HUES6 (cell line): ENCODE results near the gene ECM1.

ENCODE experiments used
- H3K27ac ChIP-seq: 2 replicates; pipeline ENCODE4 v1.7.0; 2013; ENCODE audit warnings: low read depth, mild to moderate bottlenecking, low read length, inconsistent platforms
- H3K27me3 ChIP-seq: 2 replicates; pipeline ENCODE4 v1.6.1; 2013; ENCODE audit warnings: low read length; ENCODE audit not compliant: control insufficient read depth, insufficient read depth
- H3K36me3 ChIP-seq: 2 replicates; pipeline ENCODE4 v1.6.1; 2013; ENCODE audit warnings: low read length; ENCODE audit not compliant: control insufficient read depth, insufficient read depth
- H3K4me1 ChIP-seq: 2 replicates; pipeline ENCODE4 v1.6.1; 2013; ENCODE audit warnings: low read length; ENCODE audit not compliant: control insufficient read depth, insufficient read depth
- H3K4me3 ChIP-seq: 2 replicates; pipeline ENCODE4 v1.5.1; 2013; ENCODE audit warnings: low read depth, low read length
- H3K9ac ChIP-seq: one replicate; pipeline ENCODE4 v1.6.1; 2013; ENCODE audit warnings: mild to moderate bottlenecking, low read length
- H3K9me3 ChIP-seq: 2 replicates; pipeline ENCODE4 v1.6.1; 2013; ENCODE audit warnings: low read depth, low read length; ENCODE audit not compliant: control insufficient read depth, insufficient read depth

Gene ECM1

DNA sequence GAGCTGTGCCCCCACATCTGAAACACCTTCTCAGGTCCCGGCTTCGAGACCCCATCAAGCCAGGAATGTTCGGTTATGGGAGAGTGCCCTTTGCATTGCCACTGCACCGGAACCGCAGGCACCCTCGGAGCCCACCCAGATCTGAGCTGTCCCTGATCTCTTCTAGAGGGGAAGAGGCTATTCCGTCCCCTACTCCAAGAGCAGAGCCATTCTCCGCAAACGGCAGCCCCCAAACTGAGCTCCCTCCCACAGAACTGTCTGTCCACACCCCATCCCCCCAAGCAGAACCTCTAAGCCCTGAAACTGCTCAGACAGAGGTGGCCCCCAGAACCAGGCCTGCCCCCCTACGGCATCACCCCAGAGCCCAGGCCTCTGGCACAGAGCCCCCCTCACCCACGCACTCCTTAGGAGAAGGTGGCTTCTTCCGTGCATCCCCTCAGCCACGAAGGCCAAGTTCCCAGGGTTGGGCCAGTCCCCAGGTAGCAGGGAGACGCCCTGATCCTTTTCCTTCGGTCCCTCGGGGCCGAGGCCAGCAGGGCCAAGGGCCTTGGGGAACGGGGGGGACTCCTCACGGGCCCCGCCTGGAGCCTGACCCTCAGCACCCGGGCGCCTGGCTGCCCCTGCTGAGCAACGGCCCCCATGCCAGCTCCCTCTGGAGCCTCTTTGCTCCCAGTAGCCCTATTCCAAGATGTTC is 45.6 kb downstream of the ECM1 start:
- peaks cover 34% of the 10 kb centered on the region for H3K4me1 ChIP-seq
- peaks cover 4% of the 10 kb centered on the region for H3K36me3 ChIP-seq
- no peaks in the 10 kb centered on the region for H3K9me3 ChIP-seq
- peaks cover 14% of the 10 kb centered on the region for H3K27me3 ChIP-seq
- H3K4me3 ChIP-seq, result no peak overlapping the region
- H3K27ac ChIP-seq, result no peak overlapping the region
- H3K9ac ChIP-seq, result no peak overlapping the region

DNA sequence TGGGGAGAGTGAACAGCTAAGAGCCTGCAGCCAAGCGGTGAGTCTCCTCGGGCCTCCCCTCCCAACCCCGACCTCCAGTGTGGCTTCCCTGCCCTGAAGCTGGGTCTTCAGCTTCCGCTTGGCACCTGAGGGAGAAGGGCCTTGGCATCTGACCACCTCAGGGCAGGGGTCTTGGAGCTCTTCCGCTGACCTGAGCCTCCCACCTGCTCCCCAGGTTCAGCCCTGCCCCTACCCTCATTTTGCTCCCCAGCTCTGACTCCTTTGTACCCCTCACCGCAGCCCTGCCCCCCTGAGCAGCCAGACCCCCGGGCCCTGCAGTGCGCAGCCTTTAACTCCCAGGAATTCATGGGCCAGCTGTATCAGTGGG is 46.2 kb downstream of the ECM1 start:
- H3K36me3 ChIP-seq, result peaks cover 4% of the 10 kb centered on the region
- H3K9ac ChIP-seq, result no peak overlapping the region
- peaks cover 34% of the 10 kb centered on the region for H3K4me1 ChIP-seq

DNA sequence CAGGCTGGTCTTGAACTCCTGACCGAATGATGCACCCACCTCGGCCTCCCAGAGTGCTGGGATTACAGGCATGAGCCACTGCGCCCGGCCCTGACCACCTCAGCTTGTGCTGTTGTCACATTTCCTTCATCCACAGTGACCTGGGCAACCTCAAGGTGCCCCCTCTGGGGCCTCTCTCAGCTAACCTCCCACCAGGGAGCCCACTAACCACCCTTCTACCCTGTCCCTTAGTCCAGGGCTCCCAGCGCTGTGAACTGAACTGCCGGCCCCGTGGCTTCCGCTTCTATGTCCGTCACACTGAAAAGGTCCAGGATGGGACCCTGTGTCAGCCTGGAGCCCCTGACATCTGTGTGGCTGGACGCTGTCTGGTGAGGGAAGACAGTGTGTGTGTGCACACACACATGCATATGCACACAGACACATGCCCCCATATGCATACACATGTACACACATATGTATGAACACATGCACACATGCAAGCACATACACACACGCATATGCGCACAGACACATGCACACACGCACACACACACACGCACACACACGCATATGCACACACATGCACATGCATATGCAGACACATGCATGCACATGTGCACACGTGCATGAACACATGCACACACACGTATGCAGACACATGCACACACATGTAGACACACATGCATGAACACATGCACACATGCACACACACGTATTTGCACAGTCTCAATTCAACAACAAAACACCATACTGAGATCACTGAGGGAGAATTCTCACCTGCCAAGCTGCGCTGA is 47.5 kb downstream of the ECM1 start:
- Histone ChIP-seq H3K27ac (no peak overlapping the region), H3K9ac (no peak overlapping the region), H3K36me3 (peaks cover 4% of the 10 kb centered on the region), H3K9me3 (no peaks in the 10 kb centered on the region), H3K27me3 (no peaks in the 10 kb centered on the region; the same call in 1 of the 2 replicates), H3K4me3 (no peak overlapping the region), H3K4me1 (peaks cover 30% of the 10 kb centered on the region)

More for the DNA sequence above, 46.2 kb downstream of the ECM1 start:
- no peak overlapping the region for H3K4me3 ChIP-seq
- peaks cover 9% of the 10 kb centered on the region for H3K27me3 ChIP-seq
- no peak overlapping the region for H3K27ac ChIP-seq
- no peaks in the 10 kb centered on the region for H3K9me3 ChIP-seq

DNA sequence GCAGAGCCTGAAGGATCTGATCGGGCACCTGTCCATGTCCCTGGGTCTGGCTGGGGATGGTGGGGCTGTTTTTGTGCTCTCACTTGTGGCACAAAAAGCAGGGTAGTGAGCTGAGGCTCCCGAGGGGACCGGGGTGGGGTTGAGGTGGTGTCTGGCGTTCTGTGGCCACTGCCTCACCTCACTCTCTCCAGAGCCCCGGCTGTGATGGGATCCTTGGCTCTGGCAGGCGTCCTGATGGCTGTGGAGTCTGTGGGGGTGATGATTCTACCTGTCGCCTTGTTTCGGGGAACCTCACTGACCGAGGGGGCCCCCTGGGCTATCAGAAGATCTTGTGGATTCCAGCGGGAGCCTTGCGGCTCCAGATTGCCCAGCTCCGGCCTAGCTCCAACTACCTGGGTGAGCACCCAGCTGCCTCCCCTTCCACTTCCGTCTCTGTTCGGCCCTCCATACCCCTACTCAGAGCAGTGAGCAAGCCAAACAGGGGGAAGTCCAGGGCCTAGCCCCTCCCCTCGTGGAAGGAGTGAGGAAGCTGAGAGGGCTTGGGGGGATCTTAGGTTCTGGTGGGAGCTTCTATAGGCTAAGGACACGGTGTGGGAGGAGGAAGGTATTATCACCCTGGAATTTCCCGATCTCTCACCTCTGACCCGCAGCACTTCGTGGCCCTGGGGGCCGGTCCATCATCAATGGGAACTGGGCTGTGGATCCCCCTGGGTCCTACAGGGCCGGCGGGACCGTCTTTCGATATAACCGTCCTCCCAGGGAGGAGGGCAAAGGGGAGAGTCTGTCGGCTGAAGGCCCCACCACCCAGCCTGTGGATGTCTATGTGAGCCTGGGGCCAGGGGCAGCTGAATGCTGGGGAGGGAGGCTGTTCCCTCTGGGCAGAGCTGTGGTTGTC is 48.3 kb downstream of the ECM1 start:
- Histone ChIP-seq H3K4me3 (no peak overlapping the region), H3K4me1 (peaks cover 25% of the 10 kb centered on the region), H3K27me3 (no peaks in the 10 kb centered on the region), H3K36me3 (peaks cover 4% of the 10 kb centered on the region), H3K9ac (no peak overlapping the region), H3K9me3 (no peaks in the 10 kb centered on the region), H3K27ac (no peak overlapping the region)

DNA sequence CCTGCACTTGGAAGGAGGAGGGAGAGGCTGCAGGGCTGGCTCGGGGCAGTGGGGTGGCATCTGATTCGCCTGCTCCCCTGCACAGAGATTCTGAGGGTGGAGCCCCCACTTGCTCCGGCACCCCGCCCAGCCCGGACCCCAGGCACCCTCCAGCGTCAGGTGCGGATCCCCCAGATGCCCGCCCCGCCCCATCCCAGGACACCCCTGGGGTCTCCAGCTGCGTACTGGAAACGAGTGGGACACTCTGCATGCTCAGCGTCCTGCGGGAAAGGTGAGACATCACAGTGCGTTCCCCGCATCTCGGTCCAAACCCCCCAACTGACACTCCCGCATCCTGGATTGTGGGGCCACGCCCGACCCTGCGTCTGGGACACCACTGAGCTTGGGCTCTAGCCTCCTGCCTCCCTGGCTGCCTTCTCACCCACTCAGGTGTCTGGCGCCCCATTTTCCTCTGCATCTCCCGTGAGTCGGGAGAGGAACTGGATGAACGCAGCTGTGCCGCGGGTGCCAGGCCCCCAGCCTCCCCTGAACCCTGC is 49.2 kb downstream of the ECM1 start:
- peaks cover 4% of the 10 kb centered on the region for H3K36me3 ChIP-seq
- H3K27ac ChIP-seq, result no peak overlapping the region
- peaks cover 19% of the 10 kb centered on the region for H3K4me1 ChIP-seq
- no peaks in the 10 kb centered on the region for H3K9me3 ChIP-seq
- H3K4me3 ChIP-seq, result no peak overlapping the region
- H3K9ac ChIP-seq, result no peak overlapping the region
- H3K27me3 ChIP-seq, result no peaks in the 10 kb centered on the region

DNA sequence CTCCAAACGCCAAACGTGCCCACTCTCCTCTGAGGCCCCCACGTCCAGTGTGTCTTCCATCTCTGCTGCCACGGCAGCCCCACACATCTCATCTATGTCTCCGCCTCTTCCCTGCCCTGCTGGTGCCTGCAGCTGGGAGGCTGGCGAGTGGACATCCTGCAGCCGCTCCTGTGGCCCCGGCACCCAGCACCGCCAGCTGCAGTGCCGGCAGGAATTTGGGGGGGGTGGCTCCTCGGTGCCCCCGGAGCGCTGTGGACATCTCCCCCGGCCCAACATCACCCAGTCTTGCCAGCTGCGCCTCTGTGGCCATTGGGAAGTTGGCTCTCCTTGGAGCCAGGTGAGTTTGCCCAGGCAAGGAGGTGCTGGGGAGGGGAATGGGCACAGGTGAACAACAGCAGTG is 49.9 kb downstream of the ECM1 start:
- Histone ChIP-seq H3K4me1 (peaks cover 19% of the 10 kb centered on the region), H3K9me3 (no peaks in the 10 kb centered on the region), H3K27ac (no peak overlapping the region), H3K36me3 (peaks cover 4% of the 10 kb centered on the region), H3K4me3 (no peak overlapping the region), H3K27me3 (no peaks in the 10 kb centered on the region), H3K9ac (no peak overlapping the region)

DNA sequence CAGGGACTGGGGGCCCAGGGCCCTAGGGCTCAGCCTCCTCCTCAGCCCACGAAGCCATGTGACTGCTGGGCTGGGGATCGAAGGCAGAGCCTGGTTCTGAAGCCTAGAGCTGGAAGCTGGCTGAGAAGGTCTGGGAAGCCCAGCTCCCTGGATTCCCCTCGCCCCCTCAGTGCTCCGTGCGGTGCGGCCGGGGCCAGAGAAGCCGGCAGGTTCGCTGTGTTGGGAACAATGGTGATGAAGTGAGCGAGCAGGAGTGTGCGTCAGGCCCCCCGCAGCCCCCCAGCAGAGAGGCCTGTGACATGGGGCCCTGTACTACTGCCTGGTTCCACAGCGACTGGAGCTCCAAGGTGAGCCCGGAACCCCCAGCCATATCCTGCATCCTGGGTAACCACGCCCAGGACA is 50.4 kb downstream of the ECM1 start:
- Histone ChIP-seq H3K27me3 (no peaks in the 10 kb centered on the region), H3K36me3 (peaks cover 4% of the 10 kb centered on the region), H3K9ac (no peak overlapping the region), H3K4me1 (peaks cover 24% of the 10 kb centered on the region), H3K9me3 (no peaks in the 10 kb centered on the region), H3K4me3 (no peak overlapping the region), H3K27ac (no peak overlapping the region)

DNA sequence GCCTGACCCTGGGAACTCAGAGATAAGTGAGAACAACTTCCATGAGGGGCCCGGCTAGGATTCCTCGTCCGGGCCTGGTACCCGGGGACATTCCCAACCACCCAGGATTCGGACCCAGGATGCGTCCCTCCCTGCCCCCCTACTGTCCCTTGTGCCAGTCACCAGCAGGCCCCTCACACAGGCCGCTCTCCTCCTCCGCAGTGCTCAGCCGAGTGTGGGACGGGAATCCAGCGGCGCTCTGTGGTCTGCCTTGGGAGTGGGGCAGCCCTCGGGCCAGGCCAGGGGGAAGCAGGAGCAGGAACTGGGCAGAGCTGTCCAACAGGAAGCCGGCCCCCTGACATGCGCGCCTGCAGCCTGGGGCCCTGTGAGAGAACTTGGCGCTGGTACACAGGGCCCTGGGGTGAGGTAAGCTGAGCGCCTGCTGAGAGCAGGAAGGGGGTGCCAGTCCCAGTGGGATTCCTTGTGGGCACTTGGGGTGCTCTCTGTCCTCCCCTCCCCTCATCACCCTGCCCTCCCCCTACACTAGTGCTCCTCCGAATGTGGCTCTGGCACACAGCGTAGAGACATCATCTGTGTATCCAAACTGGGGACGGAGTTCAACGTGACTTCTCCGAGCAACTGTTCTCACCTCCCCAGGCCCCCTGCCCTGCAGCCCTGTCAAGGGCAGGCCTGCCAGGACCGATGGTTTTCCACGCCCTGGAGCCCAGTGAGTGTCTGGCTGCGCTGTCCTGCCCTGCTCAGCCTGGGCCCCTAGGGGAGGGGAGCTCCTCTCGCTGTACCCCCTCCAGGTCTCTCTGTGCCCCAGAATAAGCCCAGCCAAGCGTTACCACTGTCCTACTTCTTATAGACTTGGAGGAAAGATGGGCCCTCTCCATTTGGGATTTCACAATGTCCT is 51.1 kb downstream of the ECM1 start:
- H3K27ac ChIP-seq, result no peak overlapping the region

DNA sequence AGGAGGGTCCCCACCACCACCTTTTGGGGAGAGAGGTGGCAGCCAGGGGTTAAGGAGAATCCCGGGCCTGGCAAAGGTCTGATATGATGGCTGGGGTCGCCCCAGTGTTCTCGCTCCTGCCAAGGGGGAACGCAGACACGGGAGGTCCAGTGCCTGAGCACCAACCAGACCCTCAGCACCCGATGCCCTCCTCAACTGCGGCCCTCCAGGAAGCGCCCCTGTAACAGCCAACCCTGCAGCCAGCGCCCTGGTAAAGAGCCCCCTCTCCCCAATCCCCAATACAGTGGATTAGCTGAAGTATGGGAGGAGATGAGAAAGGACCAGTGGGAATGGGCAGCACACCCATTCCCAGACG is 51.7 kb downstream of the ECM1 start:
- no peak overlapping the region for H3K4me3 ChIP-seq
- H3K9ac ChIP-seq, result no peak overlapping the region
- no peak overlapping the region for H3K27ac ChIP-seq
- H3K4me1 ChIP-seq, result peaks cover 34% of the 10 kb centered on the region
- no peaks in the 10 kb centered on the region for H3K27me3 ChIP-seq
- H3K9me3 ChIP-seq, result no peaks in the 10 kb centered on the region
- H3K36me3 ChIP-seq, result peaks cover 4% of the 10 kb centered on the region

More for the DNA sequence above, 51.1 kb downstream of the ECM1 start:
- Histone ChIP-seq H3K9me3 (no peaks in the 10 kb centered on the region), H3K4me3 (no peak overlapping the region), H3K27me3 (no peaks in the 10 kb centered on the region), H3K36me3 (peaks cover 4% of the 10 kb centered on the region), H3K9ac (no peak overlapping the region), H3K4me1 (peaks cover 31% of the 10 kb centered on the region)

DNA sequence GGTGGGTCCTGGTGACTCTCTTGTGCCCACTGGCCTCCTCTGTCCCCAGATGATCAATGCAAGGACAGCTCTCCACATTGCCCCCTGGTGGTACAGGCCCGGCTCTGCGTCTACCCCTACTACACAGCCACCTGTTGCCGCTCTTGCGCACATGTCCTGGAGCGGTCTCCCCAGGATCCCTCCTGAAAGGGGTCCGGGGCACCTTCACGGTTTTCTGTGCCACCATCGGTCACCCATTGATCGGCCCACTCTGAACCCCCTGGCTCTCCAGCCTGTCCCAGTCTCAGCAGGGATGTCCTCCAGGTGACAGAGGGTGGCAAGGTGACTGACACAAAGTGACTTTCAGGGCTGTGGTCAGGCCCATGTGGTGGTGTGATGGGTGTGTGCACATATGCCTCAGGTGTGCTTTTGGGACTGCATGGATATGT is 52.1 kb downstream of the ECM1 start:
- no peak overlapping the region for H3K27ac ChIP-seq
- H3K4me3 ChIP-seq, result no peak overlapping the region
- no peaks in the 10 kb centered on the region for H3K27me3 ChIP-seq
- H3K9me3 ChIP-seq, result no peaks in the 10 kb centered on the region
- H3K9ac ChIP-seq, result no peak overlapping the region
- H3K4me1 ChIP-seq, result peaks cover 34% of the 10 kb centered on the region
- peaks cover 4% of the 10 kb centered on the region for H3K36me3 ChIP-seq
